Measurements from ENCODE around the gene BAZ2B.

DNA sequence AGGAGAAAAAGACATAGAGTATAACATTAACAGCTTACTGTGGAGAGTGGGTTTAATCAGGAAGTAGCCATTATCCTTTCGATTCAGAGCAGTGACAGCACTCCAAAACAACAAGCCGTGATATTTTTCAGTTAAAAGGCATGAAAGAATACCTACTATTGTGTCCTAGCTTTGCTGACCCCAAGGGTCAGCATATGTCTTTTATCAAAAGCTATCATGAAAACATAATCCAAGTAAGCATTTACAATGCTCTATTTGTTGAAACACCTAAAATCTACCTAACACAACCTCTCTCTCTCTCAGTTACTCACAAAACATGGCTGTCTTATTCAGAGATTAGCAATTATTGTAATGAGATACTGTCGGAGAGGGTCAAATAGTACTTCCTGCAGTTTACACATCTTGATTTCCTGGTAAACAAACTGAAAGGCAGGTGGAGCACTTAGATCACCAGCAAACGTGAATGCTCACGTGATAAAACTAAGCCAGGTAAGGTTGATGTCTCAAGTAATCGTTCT lies 100.0 kb downstream of the BAZ2B start:
- TF ChIP-seq, protein P1, sequence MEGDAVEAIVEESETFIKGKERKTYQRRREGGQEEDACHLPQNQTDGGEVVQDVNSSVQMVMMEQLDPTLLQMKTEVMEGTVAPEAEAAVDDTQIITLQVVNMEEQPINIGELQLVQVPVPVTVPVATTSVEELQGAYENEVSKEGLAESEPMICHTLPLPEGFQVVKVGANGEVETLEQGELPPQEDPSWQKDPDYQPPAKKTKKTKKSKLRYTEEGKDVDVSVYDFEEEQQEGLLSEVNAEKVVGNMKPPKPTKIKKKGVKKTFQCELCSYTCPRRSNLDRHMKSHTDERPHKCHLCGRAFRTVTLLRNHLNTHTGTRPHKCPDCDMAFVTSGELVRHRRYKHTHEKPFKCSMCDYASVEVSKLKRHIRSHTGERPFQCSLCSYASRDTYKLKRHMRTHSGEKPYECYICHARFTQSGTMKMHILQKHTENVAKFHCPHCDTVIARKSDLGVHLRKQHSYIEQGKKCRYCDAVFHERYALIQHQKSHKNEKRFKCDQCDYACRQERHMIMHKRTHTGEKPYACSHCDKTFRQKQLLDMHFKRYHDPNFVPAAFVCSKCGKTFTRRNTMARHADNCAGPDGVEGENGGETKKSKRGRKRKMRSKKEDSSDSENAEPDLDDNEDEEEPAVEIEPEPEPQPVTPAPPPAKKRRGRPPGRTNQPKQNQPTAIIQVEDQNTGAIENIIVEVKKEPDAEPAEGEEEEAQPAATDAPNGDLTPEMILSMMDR (IDR thresholded peaks at IDR 0.05): peak in 1 of 6 experiments; percentile 38
- TF ChIP-seq POLR2A (IDR thresholded peaks at IDR 0.05): peak in 1 of 2 donors; percentile 27

All from thyroid gland (tissue), 4 donors.